22Rv1 (cell line): ENCODE measurements around the gene KCNG2.

Source experiments
- CTCF ChIP-seq: fragments of 450-650 bp; IDR thresholded peaks from 2 replicates; pipeline ENCODE4 v1.5.1; 2017; ENCODE audit warnings: mild to moderate bottlenecking
- ZFX ChIP-seq: fragments of 450-650 bp; IDR thresholded peaks from 2 replicates; pipeline ENCODE4 v1.6.1; 2017; ENCODE audit warnings: antibody characterized with exemption, borderline replicate concordance

GRCh38 chr18:79852561-79853302 lies 55.0 kb downstream of the KCNG2 start:
- no peak for TF ChIP-seq CTCF
- no peak for TF ChIP-seq ZFX
